Omental fat pad (tissue), 4 donors: ENCODE measurements around the gene GABRR2. TPM values are rescaled to one million over a fixed set of nuclear protein-coding genes. Genes with fewer than 3 reads are reported as not detected.

Source experiments
- ATAC-seq: fragments of 150-250 bp; one replicate; pipeline ENCODE4 v1.9.1; 2016; ENCODE audit warnings: mild to moderate bottlenecking, moderate library complexity; ENCODE audit not compliant: low FRiP score
- DNase-seq: peaks from one replicate; pipeline ENCODE4 v3.0.0-alpha.2; 2019; ENCODE audit warnings: low spot score
- total RNA-seq, 4 donors: library from RNA; depleted of rRNA; stranded (reverse); fragments of >200 nt; gene quantifications; one replicate each; pipeline ENCODE4 v1.1.0, GENCODE V29; 2016
- TF ChIP-seq, protein P1 (sequence below), 3 donors: fragments of 450-650 bp; IDR thresholded peaks; one replicate each; pipeline ENCODE4 v1.5.1; 2016 to 2017; ENCODE audit warnings: antibody characterized with exemption in 3 of 3, mild to moderate bottlenecking in 3 of 3, moderate library complexity in 2 of 3

The GABRR2 gene
- total RNA-seq, 4 donors from 2014 or later = 0.50 to 2.4 (median 1.3) TPM

DNA sequence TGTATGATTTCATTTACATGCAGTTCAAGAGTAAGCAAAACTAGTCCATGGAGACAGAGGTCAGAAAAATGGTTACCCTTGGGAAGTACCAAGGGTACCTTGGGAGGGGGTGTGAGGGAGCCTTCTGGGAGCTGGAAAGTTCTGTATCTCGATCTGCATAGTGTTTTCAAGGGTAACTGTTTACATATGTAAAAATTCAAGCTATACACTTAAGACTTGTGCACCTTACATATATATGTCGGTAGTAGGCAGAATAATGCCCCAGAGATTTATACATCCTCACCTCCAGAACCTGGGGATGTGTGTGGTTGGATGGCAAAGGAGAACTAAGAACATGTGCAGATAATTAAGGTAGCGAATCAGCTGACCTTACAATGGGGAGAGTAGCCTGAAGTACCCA is 31.0 kb downstream of the GABRR2 start:
- DNase-seq (no peak), ATAC-seq (no peak)
- TF ChIP-seq, protein P1, sequence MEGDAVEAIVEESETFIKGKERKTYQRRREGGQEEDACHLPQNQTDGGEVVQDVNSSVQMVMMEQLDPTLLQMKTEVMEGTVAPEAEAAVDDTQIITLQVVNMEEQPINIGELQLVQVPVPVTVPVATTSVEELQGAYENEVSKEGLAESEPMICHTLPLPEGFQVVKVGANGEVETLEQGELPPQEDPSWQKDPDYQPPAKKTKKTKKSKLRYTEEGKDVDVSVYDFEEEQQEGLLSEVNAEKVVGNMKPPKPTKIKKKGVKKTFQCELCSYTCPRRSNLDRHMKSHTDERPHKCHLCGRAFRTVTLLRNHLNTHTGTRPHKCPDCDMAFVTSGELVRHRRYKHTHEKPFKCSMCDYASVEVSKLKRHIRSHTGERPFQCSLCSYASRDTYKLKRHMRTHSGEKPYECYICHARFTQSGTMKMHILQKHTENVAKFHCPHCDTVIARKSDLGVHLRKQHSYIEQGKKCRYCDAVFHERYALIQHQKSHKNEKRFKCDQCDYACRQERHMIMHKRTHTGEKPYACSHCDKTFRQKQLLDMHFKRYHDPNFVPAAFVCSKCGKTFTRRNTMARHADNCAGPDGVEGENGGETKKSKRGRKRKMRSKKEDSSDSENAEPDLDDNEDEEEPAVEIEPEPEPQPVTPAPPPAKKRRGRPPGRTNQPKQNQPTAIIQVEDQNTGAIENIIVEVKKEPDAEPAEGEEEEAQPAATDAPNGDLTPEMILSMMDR (IDR thresholded peaks at IDR 0.05) = no peak

DNA sequence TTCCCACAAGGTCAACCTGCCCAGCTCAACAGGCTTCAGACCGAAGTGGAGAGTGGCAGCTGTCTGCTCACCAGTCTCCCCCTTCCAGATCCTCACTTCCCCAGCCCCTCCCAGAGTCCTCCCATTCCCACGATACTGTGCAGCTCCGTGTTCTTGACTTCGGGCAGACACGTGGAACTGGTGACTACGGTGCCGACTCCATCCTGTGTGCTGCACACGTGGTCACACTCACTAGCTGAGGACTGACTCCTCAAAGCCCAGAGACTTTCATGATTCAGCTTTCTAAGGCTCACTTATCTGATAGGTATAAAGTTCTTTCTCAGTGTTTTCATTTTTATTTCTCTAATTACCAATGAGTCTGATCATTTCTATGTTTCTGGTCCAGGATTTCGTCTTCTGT is 32.4 kb downstream of the GABRR2 start:
- no peak for ATAC-seq
- no peak for DNase-seq
- TF ChIP-seq, protein P1 (IDR thresholded peaks at IDR 0.05) = no peak

DNA sequence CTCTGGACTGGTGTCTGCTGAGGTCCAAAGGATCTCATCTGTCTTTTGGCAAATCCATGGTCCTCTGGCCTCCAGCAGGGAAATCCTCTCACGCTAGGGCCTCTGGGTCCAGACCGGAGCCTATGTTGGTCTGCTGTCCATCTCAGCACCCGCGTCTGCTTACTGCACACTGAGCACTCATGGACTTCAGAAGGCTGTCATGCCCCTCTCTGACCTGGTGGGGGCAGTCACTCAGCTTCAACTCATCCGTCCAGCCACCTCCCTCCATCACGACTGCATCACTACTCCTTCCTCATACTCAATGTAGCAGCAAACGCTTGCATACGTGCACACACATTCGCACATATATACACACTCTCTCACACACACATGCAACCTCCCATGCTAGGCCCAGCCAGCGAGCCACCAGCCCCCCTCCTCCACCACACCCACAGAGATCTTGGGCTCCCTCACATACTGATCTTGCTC is 33.3 kb downstream of the GABRR2 start:
- ATAC-seq (no peak), DNase-seq (no peak)
- TF ChIP-seq, protein P1 (IDR thresholded peaks at IDR 0.05) = no peak

DNA sequence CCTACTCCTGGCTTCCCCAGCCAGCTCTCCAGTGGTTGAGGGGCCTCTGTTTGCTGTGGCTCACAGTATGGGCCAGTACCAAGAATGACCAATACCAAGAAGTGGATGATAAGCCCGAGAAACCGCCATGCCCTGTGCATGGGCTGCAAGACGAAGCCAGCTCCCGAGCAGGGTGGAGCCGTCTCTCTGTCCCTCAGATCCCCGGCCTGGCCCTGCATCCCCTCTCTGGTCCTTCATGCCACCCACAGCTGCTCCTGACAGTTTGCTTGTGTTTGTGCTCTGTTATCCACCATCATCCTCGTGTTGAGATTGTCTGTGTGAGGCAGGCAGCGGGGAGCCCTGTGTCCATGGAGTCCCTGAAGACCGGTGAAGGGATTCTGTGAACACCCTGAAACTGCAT is 36.1 kb downstream of the GABRR2 start:
- no peak for ATAC-seq
- TF ChIP-seq, protein P1 (IDR thresholded peaks at IDR 0.05) = no peak
- DNase-seq = no peak

DNA sequence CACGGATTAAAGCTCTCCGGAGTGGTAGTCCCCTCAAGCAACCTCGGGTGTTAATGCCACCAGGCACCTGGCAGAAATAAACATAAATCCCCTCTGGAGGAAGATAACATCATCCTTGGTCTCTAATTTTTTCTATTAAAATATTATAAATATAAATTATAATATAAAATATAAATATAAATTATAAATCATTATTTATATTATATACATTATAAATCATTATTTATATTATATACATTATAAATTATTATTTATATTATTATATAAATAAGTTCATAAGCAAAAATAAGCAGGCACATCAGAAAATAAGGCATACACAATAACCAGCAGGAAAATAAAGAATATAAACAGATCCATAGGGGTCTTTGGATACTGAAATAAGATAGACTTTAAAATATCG is 39.2 kb downstream of the GABRR2 start:
- DNase-seq = no peak
- TF ChIP-seq, protein P1 (IDR thresholded peaks at IDR 0.05) = no peak

DNA sequence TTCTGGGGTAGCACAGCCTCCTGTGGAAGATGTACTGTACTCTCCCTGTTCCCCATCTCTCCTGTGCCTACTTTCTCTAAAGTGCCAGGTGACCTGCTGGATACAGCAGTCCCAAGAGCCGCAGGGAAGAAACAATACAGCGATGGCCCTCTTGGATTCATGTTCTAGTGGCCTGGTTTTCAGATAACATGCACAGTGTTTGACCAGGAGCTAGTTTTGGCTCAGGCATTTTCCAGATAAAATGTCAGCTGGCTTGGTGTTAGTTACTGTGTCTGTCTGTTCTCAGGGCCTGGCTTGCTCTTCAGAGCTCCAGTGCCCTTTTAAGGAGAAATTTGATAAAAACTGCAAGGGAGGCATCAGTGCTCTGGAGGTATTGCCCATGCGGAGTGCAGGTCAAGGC is 41.3 kb downstream of the GABRR2 start:
- DNase-seq (no peak), ATAC-seq (no peak)
- TF ChIP-seq, protein P1 (IDR thresholded peaks at IDR 0.05) = no peak

More for the DNA sequence above, 39.2 kb downstream of the GABRR2 start:
- ATAC-seq = no peak

DNA sequence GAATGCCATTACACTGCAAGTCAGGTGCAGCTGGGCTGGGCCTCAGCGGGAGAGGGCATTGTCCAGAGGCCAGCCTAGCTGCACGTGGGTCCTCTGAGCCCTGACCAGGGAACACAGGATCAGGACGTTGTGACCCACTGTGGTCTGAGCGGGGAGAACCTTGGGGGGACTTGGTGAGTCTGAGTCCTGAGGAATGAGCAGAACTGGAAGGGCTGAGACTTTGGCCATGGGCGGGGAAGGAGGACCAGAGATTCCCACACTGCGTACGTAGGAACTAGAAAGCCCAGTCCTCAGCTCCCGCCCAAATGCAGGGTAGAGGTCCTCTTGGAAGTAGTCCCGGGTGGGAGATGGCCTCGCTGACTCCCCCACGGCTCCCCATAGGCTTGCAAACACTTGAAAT is 42.5 kb downstream of the GABRR2 start:
- ATAC-seq (no peak), DNase-seq (no peak)
- TF ChIP-seq, protein P1 (IDR thresholded peaks at IDR 0.05) = no peak
